MM.1S (cell line): ENCODE results near the gene PKD1L1.

ENCODE experiments used
- DNase-seq: peaks from one replicate; pipeline ENCODE4 v3.0.0-alpha.2; 2015
- H2AFZ ChIP-seq: fragments of 300-600 bp; sonication (generic); 2 replicates; pipeline ENCODE4 v1.6.0; 2016; ENCODE audit warnings: antibody characterized with exemption, low read length
- H3F3A ChIP-seq: fragments of 300-600 bp; sonication (generic); 2 replicates; pipeline ENCODE4 v1.6.1; 2016; ENCODE audit warnings: mild to moderate bottlenecking, antibody characterized with exemption, low read length, moderate library complexity, mixed read lengths; ENCODE audit not compliant: insufficient read depth
- H3K27ac ChIP-seq: fragments of 300-600 bp; sonication (generic); 2 replicates; pipeline ENCODE4 v1.5.1; 2016; ENCODE audit warnings: mild to moderate bottlenecking, low read length
- H3K27me3 ChIP-seq: fragments of 300-600 bp; sonication (generic); replicated peaks from 2 replicates; pipeline ENCODE4 v1.6.0; 2016; ENCODE audit warnings: low read length; ENCODE audit not compliant: insufficient read depth
- H3K36me3 ChIP-seq: fragments of 300-600 bp; sonication (generic); replicated peaks from 2 replicates; pipeline ENCODE4 v1.6.1; 2016; ENCODE audit warnings: mild to moderate bottlenecking, low read length, mixed read lengths; ENCODE audit not compliant: insufficient read depth
- H3K4me1 ChIP-seq: fragments of 300-600 bp; sonication (generic); 2 replicates; pipeline ENCODE4 v1.6.1; 2016; ENCODE audit warnings: low read length, mixed read lengths
- H3K4me2 ChIP-seq: fragments of 300-600 bp; sonication (generic); 2 replicates; pipeline ENCODE4 v1.6.0; 2016; ENCODE audit warnings: low read depth, low read length
- H3K4me3 ChIP-seq: fragments of 300-600 bp; sonication (generic); 2 replicates; pipeline ENCODE4 v1.5.1; 2016; ENCODE audit warnings: low read length, mixed read lengths
- H3K79me2 ChIP-seq: fragments of 300-600 bp; sonication (generic); 2 replicates; pipeline ENCODE4 v1.6.1; 2016; ENCODE audit warnings: mixed run types, low read length, mixed read lengths
- H3K9ac ChIP-seq: fragments of 300-600 bp; sonication (generic); 2 replicates; pipeline ENCODE4 v1.6.1; 2016; ENCODE audit warnings: low read length, mixed read lengths
- H3K9me2 ChIP-seq: fragments of 300-600 bp; sonication (generic); replicated peaks from 2 replicates; pipeline ENCODE4 v1.6.1; 2016; ENCODE audit warnings: mild to moderate bottlenecking, low read length, mixed read lengths; ENCODE audit not compliant: insufficient read depth
- H3K9me3 ChIP-seq: fragments of 300-600 bp; sonication (generic); replicated peaks from 2 replicates; pipeline ENCODE4 v1.6.1; 2016; ENCODE audit warnings: mild to moderate bottlenecking, low read length, mixed read lengths; ENCODE audit not compliant: insufficient read depth
- H4K20me1 ChIP-seq: fragments of 300-600 bp; sonication (generic); 2 replicates; pipeline ENCODE4 v1.6.1; 2016; ENCODE audit warnings: mild to moderate bottlenecking, low read length, moderate library complexity, mixed read lengths; ENCODE audit not compliant: insufficient read depth
- CTCF ChIP-seq: fragments of 300-600 bp; sonication (generic); IDR thresholded peaks from 2 replicates; pipeline ENCODE4 v1.5.1; 2016; ENCODE audit warnings: antibody characterized with exemption, low read length, mixed read lengths
- EZH2 ChIP-seq: fragments of 300-600 bp; sonication (generic); optimal IDR thresholded peaks from 2 replicates; pipeline ENCODE3; 2017; ENCODE audit warnings: low read depth, mild to moderate bottlenecking, antibody characterized with exemption, low read length, mixed read lengths
- EZH2phosphoT487 ChIP-seq: fragments of 300-600 bp; sonication (generic); IDR thresholded peaks from 2 replicates; pipeline ENCODE4 v1.6.1; 2018; ENCODE audit warnings: antibody characterized with exemption, low read length

The PKD1L1 gene

GRCh38 chr7:47875998-47876744, 72.1 kb downstream of the PKD1L1 start:
- H4K20me1 ChIP-seq = no peaks in the 10 kb centered on the region
- no peaks in the 10 kb centered on the region for H3K27me3 ChIP-seq
- no peaks in the 10 kb centered on the region for H3K9me2 ChIP-seq
- H3K4me3 ChIP-seq = no peak overlapping the region
- no peaks in the 10 kb centered on the region for H3K4me1 ChIP-seq
- no peak overlapping the region for H3K4me2 ChIP-seq
- no peaks in the 10 kb centered on the region for H3K79me2 ChIP-seq
- no peaks in the 10 kb centered on the region for H3K9me3 ChIP-seq
- H3K36me3 ChIP-seq = no peaks in the 10 kb centered on the region
- no peak overlapping the region for H3K9ac ChIP-seq
- no peak for TF ChIP-seq EZH2
- no peak for TF ChIP-seq EZH2phosphoT487
- TF ChIP-seq CTCF = no peak
- H3F3A ChIP-seq = no peaks in the 10 kb centered on the region
- H2AFZ ChIP-seq = no peak overlapping the region
- DNase-seq = no peak
- no peak overlapping the region for H3K27ac ChIP-seq

GRCh38 chr7:47875406-47875805, 72.9 kb downstream of the PKD1L1 start:
- Histone ChIP-seq H3K9me2 (no peaks in the 10 kb centered on the region), H3K9me3 (no peaks in the 10 kb centered on the region), H3K9ac (no peak overlapping the region), H3F3A (no peaks in the 10 kb centered on the region), H3K4me2 (no peak overlapping the region), H3K27me3 (no peaks in the 10 kb centered on the region), H3K79me2 (no peaks in the 10 kb centered on the region), H3K27ac (no peak overlapping the region), H2AFZ (no peak overlapping the region), H3K36me3 (no peaks in the 10 kb centered on the region), H4K20me1 (no peaks in the 10 kb centered on the region), H3K4me3 (no peak overlapping the region), H3K4me1 (no peaks in the 10 kb centered on the region)
- no peak for TF ChIP-seq CTCF
- TF ChIP-seq EZH2phosphoT487 = no peak
- no peak for TF ChIP-seq EZH2
- DNase-seq = no peak

GRCh38 chr7:47873762-47874161, 74.5 kb downstream of the PKD1L1 start:
- TF ChIP-seq EZH2 (no peak), EZH2phosphoT487 (no peak), CTCF (no peak)
- H3K9ac ChIP-seq = no peak overlapping the region
- H3K4me1 ChIP-seq = no peaks in the 10 kb centered on the region
- H3K27me3 ChIP-seq = no peaks in the 10 kb centered on the region
- H3F3A ChIP-seq = no peaks in the 10 kb centered on the region
- no peaks in the 10 kb centered on the region for H3K36me3 ChIP-seq
- no peaks in the 10 kb centered on the region for H3K9me2 ChIP-seq
- no peaks in the 10 kb centered on the region for H4K20me1 ChIP-seq
- no peaks in the 10 kb centered on the region for H3K9me3 ChIP-seq
- no peak for DNase-seq
- H3K79me2 ChIP-seq = no peaks in the 10 kb centered on the region
- no peak overlapping the region for H3K4me2 ChIP-seq
- H2AFZ ChIP-seq = no peak overlapping the region
- H3K27ac ChIP-seq = no peak overlapping the region
- H3K4me3 ChIP-seq = no peak overlapping the region
